K562 (cell line): ENCODE measurements around the gene IGSF23. TPM values are rescaled to one million over a fixed set of nuclear protein-coding genes. Genes with fewer than 3 reads are reported as not detected.

Experiments used
- CC2D1A ChIP-seq: fragments of 450-650 bp; IDR thresholded peaks from 2 replicates; pipeline ENCODE4 v1.6.1; 2017; ENCODE audit warnings: mild to moderate bottlenecking
- EP400 ChIP-seq: fragments of 450-650 bp; IDR thresholded peaks from 2 replicates; pipeline ENCODE4 v1.6.1; 2017; ENCODE audit warnings: antibody characterized with exemption, mild to moderate bottlenecking, moderate library complexity
- ETV5 ChIP-seq: sonication (generic); formaldehyde crosslinking; IDR thresholded peaks from 2 replicates; pipeline ENCODE4 v1.4.0; 2020; ENCODE audit warnings: low read depth, mild to moderate bottlenecking, missing genetic modification reagents
- KLF1 ChIP-seq: fragments of 450-650 bp; IDR thresholded peaks from 2 replicates; pipeline ENCODE4 v1.6.1; 2016; ENCODE audit warnings: missing genetic modification characterization, missing compliant biosample characterization
- MEF2D ChIP-seq: conservative IDR thresholded peaks from 2 replicates; pipeline ENCODE4 v1.6.1; 2016; ENCODE audit warnings: low read depth, missing genetic modification characterization, missing compliant biosample characterization
- PCBP2 ChIP-seq: fragments of 200-400 bp; formaldehyde crosslinking; IDR thresholded peaks from 2 replicates; pipeline ENCODE4 v1.6.1; 2018; ENCODE audit warnings: low read length, low read depth, mild to moderate bottlenecking, moderate library complexity; ENCODE audit not compliant: poor library complexity, severe bottlenecking
- POLR2B ChIP-seq: fragments of 450-650 bp; IDR thresholded peaks from 2 replicates; pipeline ENCODE4 v1.6.1; 2018; ENCODE audit warnings: low read depth; ENCODE audit not compliant: partially characterized antibody
- PURB ChIP-seq: sonication (generic); formaldehyde crosslinking; IDR thresholded peaks from 2 replicates; pipeline ENCODE4 v1.9.0; 2021; ENCODE audit warnings: low read depth, mild to moderate bottlenecking, missing genetic modification reagents
- RAD51 ChIP-seq: fragments of 450-650 bp; IDR thresholded peaks from 2 replicates; pipeline ENCODE4 v1.7.1; 2016; ENCODE audit warnings: low read depth, mild to moderate bottlenecking, borderline replicate concordance
- TAF7 ChIP-seq: fragments of 450-650 bp; IDR thresholded peaks from 2 replicates; pipeline ENCODE4 v1.6.1; 2016; ENCODE audit warnings: missing genetic modification characterization, missing compliant biosample characterization
- ZNF316 ChIP-seq: fragments of 450-650 bp; IDR thresholded peaks from 2 replicates; pipeline ENCODE4 v1.6.1; 2016
- ZNF785 ChIP-seq: fragments of 250-450 bp; sonication (Bioruptor Pico); IDR thresholded peaks from 2 replicates; pipeline ENCODE4 v1.4.0; 2020; ENCODE audit warnings: mild to moderate bottlenecking
- polyA plus RNA-seq, 8 experiments: library from polyadenylated mRNA; depleted of rRNA in 4 of 8; stranded (reverse) in 5 of 8; unstranded in 3 of 8; fragments of >200 nt; fragmentation: Nextera tagmentation in 2 of 8; fragmentation: Illumina TruSeq in 1 of 8; extraction: Ambion mirVana in 2 of 8; extraction: Trizol in 1 of 8; gene quantifications; 2 replicates each; pipeline versions ENCODE4 v1.2.1 to v1.2.3, GENCODE V29; 2011 to 2014; ENCODE audit warnings: inconsistent platforms in 1 of 8, missing spikeins in 1 of 8
- total RNA-seq, 7 experiments: library from RNA; depleted of rRNA in 6 of 7; stranded (reverse); fragments of >200 nt in 6 of 7; fragmentation: Illumina TruSeq in 2 of 7; extraction: Trizol in 2 of 7; gene quantifications; 2 replicates each; pipeline versions ENCODE4 v1.2.1 to v1.2.3, GENCODE V29; 2011 to 2021; ENCODE audit warnings: low replicate concordance in 1 of 7
- TF ChIP-seq, protein P1 (sequence below): fragments of 450-650 bp; IDR thresholded peaks from 2 replicates; pipeline ENCODE4 v1.6.1; 2014; ENCODE audit warnings: low read depth, mild to moderate bottlenecking, moderate library complexity, borderline replicate concordance
- TF ChIP-seq, protein P2 (sequence below): fragments of 200-800 bp; sonication (Bioruptor generic); IDR thresholded peaks from 2 replicates; pipeline ENCODE4 v1.6.1; 2017; ENCODE audit warnings: missing genetic modification characterization, missing compliant biosample characterization
- TF ChIP-seq, protein P3 (sequence below): sonication (generic); formaldehyde crosslinking; IDR thresholded peaks from 2 replicates; pipeline ENCODE4 v1.8.0; 2022; ENCODE audit warnings: mild to moderate bottlenecking, missing genetic modification reagents
- TF ChIP-seq, protein P4 (sequence below): sonication (generic); formaldehyde crosslinking; IDR thresholded peaks from 2 replicates; pipeline ENCODE4 v1.9.0; 2022; ENCODE audit warnings: mild to moderate bottlenecking, missing genetic modification reagents
- TF ChIP-seq, protein P5 (sequence below): fragments of 250-450 bp; sonication (Bioruptor Pico); IDR thresholded peaks from 2 replicates; pipeline ENCODE4 v1.4.0; 2020

IGSF23 gene
- total and polyA plus RNA-seq, 9 of the 15 experiments (the other 6 are each of a cell fraction or from before 2014, with no cell fraction given) = not detected

DNA sequence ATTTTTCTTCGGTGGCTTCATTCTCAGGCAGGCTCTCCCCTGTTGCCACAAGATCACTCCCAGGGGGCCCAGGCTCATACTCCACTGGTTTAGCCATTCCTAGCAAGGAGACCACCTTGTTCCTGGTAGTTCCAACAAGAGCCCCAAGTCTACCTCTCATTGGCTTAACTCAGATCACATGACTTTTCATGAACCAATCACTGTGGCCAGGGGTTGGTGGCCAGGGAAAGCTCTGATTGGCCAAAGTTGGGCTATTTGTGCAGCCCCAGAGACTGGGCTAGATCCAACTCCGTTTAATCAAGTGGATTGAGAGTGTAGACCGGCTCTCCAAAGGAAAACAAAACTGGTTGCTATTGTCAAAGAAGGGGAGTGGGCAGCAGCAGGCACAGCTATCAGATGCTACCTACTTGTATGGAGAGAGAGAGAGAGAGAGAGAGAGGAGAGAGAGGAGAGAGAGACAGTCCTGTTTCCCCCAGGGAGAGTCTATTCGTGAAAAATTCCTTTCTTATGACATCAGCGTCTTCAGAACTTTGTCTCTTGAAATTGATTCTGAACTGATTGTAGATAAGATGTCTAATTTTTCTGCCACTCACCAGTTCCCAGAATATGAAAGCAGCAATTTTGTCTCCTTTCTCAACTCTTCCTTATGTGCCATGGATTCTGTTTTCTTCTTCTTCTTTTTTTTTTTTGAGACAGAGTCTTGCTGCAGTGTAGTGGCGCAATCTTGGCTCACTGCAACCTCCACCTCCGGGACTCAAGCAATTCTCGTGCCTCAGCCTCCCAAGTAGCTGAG, 63.9 kb downstream of the IGSF23 start (continued):
- TF ChIP-seq TAF7 (tag) = 0 out of 2 replicates have a peak, but pooled peaks have one; percentile 42
- TF ChIP-seq, protein P1, sequence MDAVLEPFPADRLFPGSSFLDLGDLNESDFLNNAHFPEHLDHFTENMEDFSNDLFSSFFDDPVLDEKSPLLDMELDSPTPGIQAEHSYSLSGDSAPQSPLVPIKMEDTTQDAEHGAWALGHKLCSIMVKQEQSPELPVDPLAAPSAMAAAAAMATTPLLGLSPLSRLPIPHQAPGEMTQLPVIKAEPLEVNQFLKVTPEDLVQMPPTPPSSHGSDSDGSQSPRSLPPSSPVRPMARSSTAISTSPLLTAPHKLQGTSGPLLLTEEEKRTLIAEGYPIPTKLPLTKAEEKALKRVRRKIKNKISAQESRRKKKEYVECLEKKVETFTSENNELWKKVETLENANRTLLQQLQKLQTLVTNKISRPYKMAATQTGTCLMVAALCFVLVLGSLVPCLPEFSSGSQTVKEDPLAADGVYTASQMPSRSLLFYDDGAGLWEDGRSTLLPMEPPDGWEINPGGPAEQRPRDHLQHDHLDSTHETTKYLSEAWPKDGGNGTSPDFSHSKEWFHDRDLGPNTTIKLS = no peak
- 0 out of 2 replicates have a peak, but pooled peaks have one; percentile 40 for TF ChIP-seq MEF2D (tag)
- TF ChIP-seq ZNF316 = peak; percentile 59; the same call in 1 of the 2 replicates
- no peak for TF ChIP-seq PCBP2
- no peak for TF ChIP-seq ETV5 (CRISPR knock-in tag)
- TF ChIP-seq RAD51 = peak; percentile 86
- peak; percentile 60 for TF ChIP-seq CC2D1A
- no peak for TF ChIP-seq PURB (CRISPR knock-in tag)
- TF ChIP-seq, protein P2, sequence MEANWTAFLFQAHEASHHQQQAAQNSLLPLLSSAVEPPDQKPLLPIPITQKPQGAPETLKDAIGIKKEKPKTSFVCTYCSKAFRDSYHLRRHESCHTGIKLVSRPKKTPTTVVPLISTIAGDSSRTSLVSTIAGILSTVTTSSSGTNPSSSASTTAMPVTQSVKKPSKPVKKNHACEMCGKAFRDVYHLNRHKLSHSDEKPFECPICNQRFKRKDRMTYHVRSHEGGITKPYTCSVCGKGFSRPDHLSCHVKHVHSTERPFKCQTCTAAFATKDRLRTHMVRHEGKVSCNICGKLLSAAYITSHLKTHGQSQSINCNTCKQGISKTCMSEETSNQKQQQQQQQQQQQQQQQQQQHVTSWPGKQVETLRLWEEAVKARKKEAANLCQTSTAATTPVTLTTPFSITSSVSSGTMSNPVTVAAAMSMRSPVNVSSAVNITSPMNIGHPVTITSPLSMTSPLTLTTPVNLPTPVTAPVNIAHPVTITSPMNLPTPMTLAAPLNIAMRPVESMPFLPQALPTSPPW = 0 out of 2 replicates have a peak, but pooled peaks have one; percentile 24
- TF ChIP-seq, protein P3, sequence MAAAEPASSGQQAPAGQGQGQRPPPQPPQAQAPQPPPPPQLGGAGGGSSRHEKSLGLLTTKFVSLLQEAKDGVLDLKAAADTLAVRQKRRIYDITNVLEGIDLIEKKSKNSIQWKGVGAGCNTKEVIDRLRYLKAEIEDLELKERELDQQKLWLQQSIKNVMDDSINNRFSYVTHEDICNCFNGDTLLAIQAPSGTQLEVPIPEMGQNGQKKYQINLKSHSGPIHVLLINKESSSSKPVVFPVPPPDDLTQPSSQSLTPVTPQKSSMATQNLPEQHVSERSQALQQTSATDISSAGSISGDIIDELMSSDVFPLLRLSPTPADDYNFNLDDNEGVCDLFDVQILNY (CRISPR knock-in tag) = no peak
- TF ChIP-seq EP400 = 0 out of 2 replicates have a peak, but pooled peaks have one; percentile 10
- TF ChIP-seq KLF1 (tag) = no peak
- TF ChIP-seq, protein P4, sequence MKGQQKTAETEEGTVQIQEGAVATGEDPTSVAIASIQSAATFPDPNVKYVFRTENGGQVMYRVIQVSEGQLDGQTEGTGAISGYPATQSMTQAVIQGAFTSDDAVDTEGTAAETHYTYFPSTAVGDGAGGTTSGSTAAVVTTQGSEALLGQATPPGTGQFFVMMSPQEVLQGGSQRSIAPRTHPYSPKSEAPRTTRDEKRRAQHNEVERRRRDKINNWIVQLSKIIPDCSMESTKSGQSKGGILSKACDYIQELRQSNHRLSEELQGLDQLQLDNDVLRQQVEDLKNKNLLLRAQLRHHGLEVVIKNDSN (CRISPR knock-in tag) = peak; percentile 83
- TF ChIP-seq ZNF785 (CRISPR knock-in tag) = no peak
- TF ChIP-seq, protein P5, sequence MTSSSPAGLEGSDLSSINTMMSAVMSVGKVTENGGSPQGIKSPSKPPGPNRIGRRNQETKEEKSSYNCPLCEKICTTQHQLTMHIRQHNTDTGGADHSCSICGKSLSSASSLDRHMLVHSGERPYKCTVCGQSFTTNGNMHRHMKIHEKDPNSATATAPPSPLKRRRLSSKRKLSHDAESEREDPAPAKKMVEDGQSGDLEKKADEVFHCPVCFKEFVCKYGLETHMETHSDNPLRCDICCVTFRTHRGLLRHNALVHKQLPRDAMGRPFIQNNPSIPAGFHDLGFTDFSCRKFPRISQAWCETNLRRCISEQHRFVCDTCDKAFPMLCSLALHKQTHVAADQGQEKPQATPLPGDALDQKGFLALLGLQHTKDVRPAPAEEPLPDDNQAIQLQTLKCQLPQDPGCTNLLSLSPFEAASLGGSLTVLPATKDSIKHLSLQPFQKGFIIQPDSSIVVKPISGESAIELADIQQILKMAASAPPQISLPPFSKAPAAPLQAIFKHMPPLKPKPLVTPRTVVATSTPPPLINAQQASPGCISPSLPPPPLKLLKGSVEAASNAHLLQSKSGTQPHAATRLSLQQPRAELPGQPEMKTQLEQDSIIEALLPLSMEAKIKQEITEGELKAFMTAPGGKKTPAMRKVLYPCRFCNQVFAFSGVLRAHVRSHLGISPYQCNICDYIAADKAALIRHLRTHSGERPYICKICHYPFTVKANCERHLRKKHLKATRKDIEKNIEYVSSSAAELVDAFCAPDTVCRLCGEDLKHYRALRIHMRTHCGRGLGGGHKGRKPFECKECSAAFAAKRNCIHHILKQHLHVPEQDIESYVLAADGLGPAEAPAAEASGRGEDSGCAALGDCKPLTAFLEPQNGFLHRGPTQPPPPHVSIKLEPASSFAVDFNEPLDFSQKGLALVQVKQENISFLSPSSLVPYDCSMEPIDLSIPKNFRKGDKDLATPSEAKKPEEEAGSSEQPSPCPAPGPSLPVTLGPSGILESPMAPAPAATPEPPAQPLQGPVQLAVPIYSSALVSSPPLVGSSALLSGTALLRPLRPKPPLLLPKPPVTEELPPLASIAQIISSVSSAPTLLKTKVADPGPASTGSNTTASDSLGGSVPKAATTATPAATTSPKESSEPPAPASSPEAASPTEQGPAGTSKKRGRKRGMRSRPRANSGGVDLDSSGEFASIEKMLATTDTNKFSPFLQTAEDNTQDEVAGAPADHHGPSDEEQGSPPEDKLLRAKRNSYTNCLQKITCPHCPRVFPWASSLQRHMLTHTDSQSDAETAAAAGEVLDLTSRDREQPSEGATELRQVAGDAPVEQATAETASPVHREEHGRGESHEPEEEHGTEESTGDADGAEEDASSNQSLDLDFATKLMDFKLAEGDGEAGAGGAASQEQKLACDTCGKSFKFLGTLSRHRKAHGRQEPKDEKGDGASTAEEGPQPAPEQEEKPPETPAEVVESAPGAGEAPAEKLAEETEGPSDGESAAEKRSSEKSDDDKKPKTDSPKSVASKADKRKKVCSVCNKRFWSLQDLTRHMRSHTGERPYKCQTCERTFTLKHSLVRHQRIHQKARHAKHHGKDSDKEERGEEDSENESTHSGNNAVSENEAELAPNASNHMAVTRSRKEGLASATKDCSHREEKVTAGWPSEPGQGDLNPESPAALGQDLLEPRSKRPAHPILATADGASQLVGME (CRISPR knock-in tag) = no peak
- TF ChIP-seq POLR2B = peak; percentile 27
